ENCODE measurements around the gene MED12L. TPM values are rescaled to one million over a fixed set of nuclear protein-coding genes. Genes with fewer than 3 reads are reported as not detected.

MED12L gene
- total and polyA plus RNA-seq, 2 donors (not counting 1 experiment from before 2014, with no cell fraction given) = 0.94 to 4.3 TPM

- Histone ChIP-seq H3K36me3 (ENCODE audit: control insufficient read depth, insufficient read depth, low read length) (no peaks in the 10 kb centered on the region), H3K9me3 (ENCODE audit: control insufficient read depth, insufficient read depth, low read depth, low read length) (no peaks in the 10 kb centered on the region), H3K4me3 (replicated peaks in 1 of 4; ENCODE audit: control extremely low read depth in 1 of 4, insufficient read depth in 1 of 4, low read depth in 3 of 4, low read length in 4 of 4) (no peak overlapping the region), H3K9ac (ENCODE audit: insufficient read depth, low read length) (no peak overlapping the region), H3K4me2 (ENCODE audit: extremely low read depth, insufficient read depth, low read length) (no peak overlapping the region), H3K4me1 (ENCODE audit: control insufficient read depth, extremely low read depth, insufficient read depth, low read length) (no peaks in the 10 kb centered on the region), H2AFZ (ENCODE audit: low read length) (no peak overlapping the region), H3K27ac (ENCODE audit: insufficient read depth, low read length) (no peak overlapping the region), H3K27me3 (ENCODE audit: control insufficient read depth, insufficient read depth, low read length) (peaks cover 9% of the 10 kb centered on the region), H4K20me1 (ENCODE audit: control insufficient read depth, extremely low read depth, insufficient read depth, low read length) (no peaks in the 10 kb centered on the region), H3K79me2 (ENCODE audit: control insufficient read depth, insufficient read depth, low read length) (no peaks in the 10 kb centered on the region)
- TF ChIP-seq EZH2 (IDR thresholded peaks at IDR 0.05; ENCODE audit: low read length, missing control alignments) (no peak), CTCF (conservative IDR thresholded peaks at IDR 0.05 in 1 of 2, IDR thresholded peaks at IDR 0.05 in 1 of 2; ENCODE audit: low read depth in 1 of 2, low read length in 2 of 2) (no peak)
- DNase-seq (ENCODE audit: low read depth in 2 of 2) = no peak
Observed at GRCh38 chr3:151096716-151097115, 11.3 kb downstream of the MED12L start.

DNA sequence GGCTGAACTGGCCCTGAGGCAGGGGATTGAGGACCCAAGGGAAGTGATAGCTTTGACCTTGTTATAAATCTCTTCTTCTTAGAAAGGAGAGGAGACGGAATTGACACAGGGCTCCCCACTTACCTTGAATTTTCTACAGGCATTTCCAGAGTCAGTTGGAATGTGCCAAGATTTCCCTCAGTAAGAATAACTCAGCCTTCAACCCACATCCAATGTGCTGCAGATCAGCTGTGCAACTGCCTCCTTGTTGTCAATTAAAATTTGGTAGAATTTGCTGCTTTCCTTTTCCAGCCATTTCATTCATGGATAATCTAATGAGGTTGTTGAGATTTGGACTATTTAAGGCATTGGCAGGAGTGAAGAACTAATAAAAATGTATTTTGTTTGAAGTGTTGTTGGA is 14.6 kb downstream of the MED12L start:
- Histone ChIP-seq H3K36me3 (ENCODE audit: control insufficient read depth, insufficient read depth, low read length) (no peaks in the 10 kb centered on the region), H3K4me1 (ENCODE audit: control insufficient read depth, extremely low read depth, insufficient read depth, low read length) (no peaks in the 10 kb centered on the region), H3K27me3 (ENCODE audit: control insufficient read depth, insufficient read depth, low read length) (peaks cover 15% of the 10 kb centered on the region), H3K4me3 (replicated peaks in 1 of 4; ENCODE audit: control extremely low read depth in 1 of 4, insufficient read depth in 1 of 4, low read depth in 3 of 4, low read length in 4 of 4) (no peak overlapping the region), H3K27ac (ENCODE audit: insufficient read depth, low read length) (no peak overlapping the region), H3K9me3 (ENCODE audit: control insufficient read depth, insufficient read depth, low read depth, low read length) (no peaks in the 10 kb centered on the region), H3K9ac (ENCODE audit: insufficient read depth, low read length) (no peak overlapping the region), H2AFZ (ENCODE audit: low read length) (no peak overlapping the region), H3K4me2 (ENCODE audit: extremely low read depth, insufficient read depth, low read length) (no peak overlapping the region), H4K20me1 (ENCODE audit: control insufficient read depth, extremely low read depth, insufficient read depth, low read length) (no peaks in the 10 kb centered on the region), H3K79me2 (ENCODE audit: control insufficient read depth, insufficient read depth, low read length) (no peaks in the 10 kb centered on the region)
- no peak for DNase-seq (ENCODE audit: low read depth in 2 of 2)
- TF ChIP-seq CTCF (conservative IDR thresholded peaks at IDR 0.05 in 1 of 2, IDR thresholded peaks at IDR 0.05 in 1 of 2; ENCODE audit: low read depth in 1 of 2, low read length in 2 of 2) (no peak), EZH2 (IDR thresholded peaks at IDR 0.05; ENCODE audit: low read length, missing control alignments) (no peak)

GRCh38 chr3:151101270-151101969 is 16.0 kb downstream of the MED12L start:
- H4K20me1 ChIP-seq (ENCODE audit: control insufficient read depth, extremely low read depth, insufficient read depth, low read length) = no peaks in the 10 kb centered on the region
- H3K4me2 ChIP-seq (ENCODE audit: extremely low read depth, insufficient read depth, low read length) = no peak overlapping the region
- no peak overlapping the region for H3K27ac ChIP-seq (ENCODE audit: insufficient read depth, low read length)
- H3K4me3 ChIP-seq (replicated peaks in 1 of 4; ENCODE audit: control extremely low read depth in 1 of 4, insufficient read depth in 1 of 4, low read depth in 3 of 4, low read length in 4 of 4) = no peak overlapping the region
- no peaks in the 10 kb centered on the region for H3K9me3 ChIP-seq (ENCODE audit: control insufficient read depth, insufficient read depth, low read depth, low read length)
- H3K27me3 ChIP-seq (ENCODE audit: control insufficient read depth, insufficient read depth, low read length) = peaks cover 17% of the 10 kb centered on the region
- no peak for DNase-seq (ENCODE audit: low read depth in 2 of 2)
- H3K79me2 ChIP-seq (ENCODE audit: control insufficient read depth, insufficient read depth, low read length) = no peaks in the 10 kb centered on the region
- H2AFZ ChIP-seq (ENCODE audit: low read length) = no peak overlapping the region
- H3K4me1 ChIP-seq (ENCODE audit: control insufficient read depth, extremely low read depth, insufficient read depth, low read length) = no peaks in the 10 kb centered on the region
- no peak overlapping the region for H3K9ac ChIP-seq (ENCODE audit: insufficient read depth, low read length)
- TF ChIP-seq EZH2 (IDR thresholded peaks at IDR 0.05; ENCODE audit: low read length, missing control alignments) (no peak), CTCF (conservative IDR thresholded peaks at IDR 0.05 in 1 of 2, IDR thresholded peaks at IDR 0.05 in 1 of 2; ENCODE audit: low read depth in 1 of 2, low read length in 2 of 2) (no peak)
- no peaks in the 10 kb centered on the region for H3K36me3 ChIP-seq (ENCODE audit: control insufficient read depth, insufficient read depth, low read length)

Data from fibroblast of lung (primary cell).